Measurements from ENCODE around the gene LRTM2. TPM values are rescaled to one million over a fixed set of nuclear protein-coding genes. Genes with fewer than 3 reads are reported as not detected.

The LRTM2 gene
- total and polyA plus RNA-seq, 2 donors (not counting 1 experiment from before 2014, with no cell fraction given): not detected

DNA sequence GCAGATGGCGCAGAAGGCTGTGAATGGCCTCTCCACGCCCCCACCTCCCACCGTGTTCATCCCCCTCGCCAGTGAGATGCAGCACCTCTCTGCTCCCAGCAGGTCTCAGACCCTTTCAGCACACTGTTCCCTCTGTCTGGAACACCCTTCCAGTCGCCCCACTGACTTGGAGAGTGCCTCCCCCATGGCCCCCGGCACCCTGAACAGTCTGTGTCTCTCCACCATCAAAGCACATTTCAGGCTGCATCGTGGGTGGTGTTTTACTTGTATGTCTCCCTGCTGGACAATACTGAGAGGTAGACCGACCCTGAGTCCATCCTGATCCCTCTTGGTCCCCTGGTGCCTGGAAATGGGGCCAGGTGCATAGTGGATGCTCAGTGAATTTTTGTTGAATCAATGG, 63.1 kb downstream of the LRTM2 start:
- no peaks in the 10 kb centered on the region for H3K79me2 ChIP-seq (ENCODE audit: control insufficient read depth, insufficient read depth, low read length)
- no peak overlapping the region for H3K9ac ChIP-seq (ENCODE audit: insufficient read depth, low read length)
- TF ChIP-seq, protein P1, sequence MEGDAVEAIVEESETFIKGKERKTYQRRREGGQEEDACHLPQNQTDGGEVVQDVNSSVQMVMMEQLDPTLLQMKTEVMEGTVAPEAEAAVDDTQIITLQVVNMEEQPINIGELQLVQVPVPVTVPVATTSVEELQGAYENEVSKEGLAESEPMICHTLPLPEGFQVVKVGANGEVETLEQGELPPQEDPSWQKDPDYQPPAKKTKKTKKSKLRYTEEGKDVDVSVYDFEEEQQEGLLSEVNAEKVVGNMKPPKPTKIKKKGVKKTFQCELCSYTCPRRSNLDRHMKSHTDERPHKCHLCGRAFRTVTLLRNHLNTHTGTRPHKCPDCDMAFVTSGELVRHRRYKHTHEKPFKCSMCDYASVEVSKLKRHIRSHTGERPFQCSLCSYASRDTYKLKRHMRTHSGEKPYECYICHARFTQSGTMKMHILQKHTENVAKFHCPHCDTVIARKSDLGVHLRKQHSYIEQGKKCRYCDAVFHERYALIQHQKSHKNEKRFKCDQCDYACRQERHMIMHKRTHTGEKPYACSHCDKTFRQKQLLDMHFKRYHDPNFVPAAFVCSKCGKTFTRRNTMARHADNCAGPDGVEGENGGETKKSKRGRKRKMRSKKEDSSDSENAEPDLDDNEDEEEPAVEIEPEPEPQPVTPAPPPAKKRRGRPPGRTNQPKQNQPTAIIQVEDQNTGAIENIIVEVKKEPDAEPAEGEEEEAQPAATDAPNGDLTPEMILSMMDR (conservative IDR thresholded peaks at IDR 0.05 in 1 of 2, IDR thresholded peaks at IDR 0.05 in 1 of 2; ENCODE audit: low read depth in 1 of 2, low read length in 2 of 2): no peak
- no peak for TF ChIP-seq EZH2 (IDR thresholded peaks at IDR 0.05; ENCODE audit: low read length, missing control alignments)
- no peaks in the 10 kb centered on the region for H3K36me3 ChIP-seq (ENCODE audit: control insufficient read depth, insufficient read depth, low read length)
- H3K27ac ChIP-seq (ENCODE audit: insufficient read depth, low read length): no peak overlapping the region
- H4K20me1 ChIP-seq (ENCODE audit: control insufficient read depth, extremely low read depth, insufficient read depth, low read length): no peaks in the 10 kb centered on the region
- no peak overlapping the region for H3K4me3 ChIP-seq (replicated peaks in 1 of 4; ENCODE audit: control extremely low read depth in 1 of 4, insufficient read depth in 1 of 4, low read depth in 3 of 4, low read length in 4 of 4)
- H3K27me3 ChIP-seq (ENCODE audit: control insufficient read depth, insufficient read depth, low read length): peaks cover 18% of the 10 kb centered on the region
- H2AFZ ChIP-seq (ENCODE audit: low read length): no peak overlapping the region
- no peak overlapping the region for H3K4me2 ChIP-seq (ENCODE audit: extremely low read depth, insufficient read depth, low read length)
- no peaks in the 10 kb centered on the region for H3K9me3 ChIP-seq (ENCODE audit: control insufficient read depth, insufficient read depth, low read depth, low read length)
- DNase-seq (ENCODE audit: low read depth in 2 of 2): no peak
- H3K4me1 ChIP-seq (ENCODE audit: control insufficient read depth, extremely low read depth, insufficient read depth, low read length): no peaks in the 10 kb centered on the region

DNA sequence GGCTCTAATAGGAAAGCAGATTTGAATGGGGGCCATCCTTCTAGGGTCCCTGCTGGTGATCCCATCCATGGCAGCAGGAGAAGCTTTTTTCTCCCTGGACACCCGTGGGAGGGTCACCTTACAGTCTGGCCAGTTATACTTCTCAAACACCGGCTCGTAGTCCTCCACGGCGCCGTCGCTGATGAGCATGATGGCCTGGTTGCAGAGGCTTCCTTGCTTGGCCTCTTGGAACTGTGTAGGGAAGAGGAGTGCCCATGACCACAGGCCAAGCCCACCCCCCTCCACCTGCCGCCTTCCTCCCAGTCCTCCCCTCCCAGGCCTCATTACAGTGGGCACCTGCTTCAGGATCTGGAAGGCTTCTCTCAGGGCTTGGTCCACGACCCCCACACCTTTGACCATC, 64.3 kb downstream of the LRTM2 start:
- no peak overlapping the region for H3K27ac ChIP-seq (ENCODE audit: insufficient read depth, low read length)
- H3K4me2 ChIP-seq (ENCODE audit: extremely low read depth, insufficient read depth, low read length): no peak overlapping the region
- TF ChIP-seq, protein P1 (conservative IDR thresholded peaks at IDR 0.05 in 1 of 2, IDR thresholded peaks at IDR 0.05 in 1 of 2; ENCODE audit: low read depth in 1 of 2, low read length in 2 of 2): no peak
- TF ChIP-seq EZH2 (IDR thresholded peaks at IDR 0.05; ENCODE audit: low read length, missing control alignments): no peak
- no peak overlapping the region for H3K9ac ChIP-seq (ENCODE audit: insufficient read depth, low read length)
- no peaks in the 10 kb centered on the region for H3K4me1 ChIP-seq (ENCODE audit: control insufficient read depth, extremely low read depth, insufficient read depth, low read length)
- H3K9me3 ChIP-seq (ENCODE audit: control insufficient read depth, insufficient read depth, low read depth, low read length): no peaks in the 10 kb centered on the region
- no peaks in the 10 kb centered on the region for H3K79me2 ChIP-seq (ENCODE audit: control insufficient read depth, insufficient read depth, low read length)
- DNase-seq (ENCODE audit: low read depth in 2 of 2): no peak
- H3K27me3 ChIP-seq (ENCODE audit: control insufficient read depth, insufficient read depth, low read length): peaks cover 15% of the 10 kb centered on the region
- no peaks in the 10 kb centered on the region for H4K20me1 ChIP-seq (ENCODE audit: control insufficient read depth, extremely low read depth, insufficient read depth, low read length)
- no peaks in the 10 kb centered on the region for H3K36me3 ChIP-seq (ENCODE audit: control insufficient read depth, insufficient read depth, low read length)
- no peak overlapping the region for H3K4me3 ChIP-seq (replicated peaks in 1 of 4; ENCODE audit: control extremely low read depth in 1 of 4, insufficient read depth in 1 of 4, low read depth in 3 of 4, low read length in 4 of 4)
- no peak overlapping the region for H2AFZ ChIP-seq (ENCODE audit: low read length)

DNA sequence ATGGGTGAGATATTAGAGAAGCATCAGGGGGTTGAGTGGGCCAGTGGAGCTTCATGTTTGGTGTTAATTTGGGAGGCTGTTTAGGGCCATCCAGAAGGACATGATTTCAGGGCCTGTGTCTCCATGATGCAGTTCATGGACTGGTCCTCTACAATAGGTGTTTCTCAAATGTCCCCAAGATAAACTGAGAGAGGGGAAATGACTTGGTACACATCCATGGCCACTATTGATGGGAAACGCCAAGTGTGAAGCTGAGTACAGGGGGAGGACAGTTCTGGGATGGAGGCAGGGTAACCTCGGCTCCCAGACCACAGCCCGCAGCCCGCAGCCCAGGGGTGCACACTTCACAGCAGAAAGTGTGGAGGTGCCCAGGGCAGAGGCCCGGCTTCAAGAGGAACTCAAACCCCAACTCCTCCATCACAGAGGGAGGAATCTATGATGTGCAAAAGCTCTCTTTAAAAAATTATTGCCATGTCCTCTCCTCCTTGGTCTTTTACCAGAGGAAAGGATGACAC, 64.8 kb downstream of the LRTM2 start:
- Histone ChIP-seq H3K4me1 (ENCODE audit: control insufficient read depth, extremely low read depth, insufficient read depth, low read length) (no peaks in the 10 kb centered on the region), H3K9me3 (ENCODE audit: control insufficient read depth, insufficient read depth, low read depth, low read length) (no peaks in the 10 kb centered on the region), H3K79me2 (ENCODE audit: control insufficient read depth, insufficient read depth, low read length) (no peaks in the 10 kb centered on the region), H3K27me3 (ENCODE audit: control insufficient read depth, insufficient read depth, low read length) (peaks cover 15% of the 10 kb centered on the region), H2AFZ (ENCODE audit: low read length) (no peak overlapping the region), H4K20me1 (ENCODE audit: control insufficient read depth, extremely low read depth, insufficient read depth, low read length) (no peaks in the 10 kb centered on the region), H3K9ac (ENCODE audit: insufficient read depth, low read length) (no peak overlapping the region), H3K27ac (ENCODE audit: insufficient read depth, low read length) (no peak overlapping the region), H3K36me3 (ENCODE audit: control insufficient read depth, insufficient read depth, low read length) (no peaks in the 10 kb centered on the region), H3K4me2 (ENCODE audit: extremely low read depth, insufficient read depth, low read length) (no peak overlapping the region), H3K4me3 (replicated peaks in 1 of 4; ENCODE audit: control extremely low read depth in 1 of 4, insufficient read depth in 1 of 4, low read depth in 3 of 4, low read length in 4 of 4) (no peak overlapping the region)
- TF ChIP-seq EZH2 (IDR thresholded peaks at IDR 0.05; ENCODE audit: low read length, missing control alignments): no peak
- TF ChIP-seq, protein P1 (conservative IDR thresholded peaks at IDR 0.05 in 1 of 2, IDR thresholded peaks at IDR 0.05 in 1 of 2; ENCODE audit: low read depth in 1 of 2, low read length in 2 of 2): no peak
- no peak for DNase-seq (ENCODE audit: low read depth in 2 of 2)

All from fibroblast of lung (primary cell).